ENCODE measurements around the gene FAM180B. TPM values are rescaled to one million over a fixed set of nuclear protein-coding genes. Genes with fewer than 3 reads are reported as not detected.
"Not testable (repeated sequence)": the region's sequence is repeated elsewhere in the genome, so short reads cannot be mapped to it uniquely, and the experiment has no call there.

FAM180B gene, protein sequence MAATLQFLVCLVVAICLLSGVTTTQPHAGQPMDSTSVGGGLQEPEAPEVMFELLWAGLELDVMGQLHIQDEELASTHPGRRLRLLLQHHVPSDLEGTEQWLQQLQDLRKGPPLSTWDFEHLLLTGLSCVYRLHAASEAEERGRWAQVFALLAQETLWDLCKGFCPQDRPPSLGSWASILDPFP
- not detected for total RNA-seq

- no peaks in the 10 kb centered on the region for H3K9me3 Mint-ChIP-seq
- peaks cover 44% of the 10 kb centered on the region for H3K36me3 Mint-ChIP-seq (ENCODE audit: low read depth)
- H3K27me3 Mint-ChIP-seq: no peaks in the 10 kb centered on the region
- H3K27ac Mint-ChIP-seq: no peak within 1 kb of the TSS
- no peak for ATAC-seq (replicated peaks)
- no peak within 1 kb of the TSS for H3K4me3 Mint-ChIP-seq
- H3K4me1 Mint-ChIP-seq: no peaks in the 10 kb centered on the region
Observed at GRCh38 chr11:47586098-47586855, at the start of gene FAM180B. TSS of gene FAM180B (plus strand) at chr11:47586678. CDS start at chr11:47586769, 91 bp downstream.

DNA sequence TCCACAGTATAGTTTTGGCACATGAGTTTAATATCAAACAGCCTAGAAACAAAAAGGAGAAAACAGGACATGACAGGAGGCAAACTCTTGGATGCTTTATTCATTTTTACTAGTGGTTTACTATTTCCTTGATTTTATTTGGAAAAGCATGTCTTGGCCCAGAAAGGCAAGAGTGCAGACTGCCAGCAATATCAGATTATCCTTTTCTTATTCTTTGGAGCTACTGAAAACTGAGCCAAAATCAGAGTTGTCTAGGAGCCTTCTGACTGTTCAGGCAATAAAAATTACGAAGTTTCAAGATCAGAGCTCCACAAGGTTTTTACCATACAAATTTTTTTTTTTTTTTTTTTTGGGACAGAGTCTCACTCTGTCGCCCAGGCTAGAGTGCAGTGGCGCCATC, 49.6 kb upstream of the FAM180B start:
- Mint-ChIP-seq H3K27me3 (no peaks in the 10 kb centered on the region), H3K27ac (no peak overlapping the region), H3K4me3 (no peak overlapping the region), H3K9me3 (no peaks in the 10 kb centered on the region), H3K4me1 (peaks cover 20% of the 10 kb centered on the region), H3K36me3 (ENCODE audit: low read depth) (peaks cover 55% of the 10 kb centered on the region)
- ATAC-seq (replicated peaks): no peak

- peak overlapping the region; percentile 71 for H3K4me3 Mint-ChIP-seq
- no peak for ATAC-seq (replicated peaks)
- peak overlapping the region; percentile 81 for H3K27ac Mint-ChIP-seq
- H3K4me1 Mint-ChIP-seq: peaks cover 22% of the 10 kb centered on the region
- H3K27me3 Mint-ChIP-seq: no peaks in the 10 kb centered on the region
- H3K36me3 Mint-ChIP-seq (ENCODE audit: low read depth): peaks cover 54% of the 10 kb centered on the region
- no peaks in the 10 kb centered on the region for H3K9me3 Mint-ChIP-seq
Observed at GRCh38 chr11:47538741-47539565, 47.5 kb upstream of the FAM180B start.

- ATAC-seq (replicated peaks): no peak
- peak overlapping the region; percentile 81 for H3K27ac Mint-ChIP-seq
- no peaks in the 10 kb centered on the region for H3K27me3 Mint-ChIP-seq
- H3K4me1 Mint-ChIP-seq: peaks cover 28% of the 10 kb centered on the region
- peak overlapping the region; percentile 71 for H3K4me3 Mint-ChIP-seq
- H3K36me3 Mint-ChIP-seq (ENCODE audit: low read depth): peaks cover 60% of the 10 kb centered on the region
- no peaks in the 10 kb centered on the region for H3K9me3 Mint-ChIP-seq
Observed at GRCh38 chr11:47539681-47540039, 46.8 kb upstream of the FAM180B start.

DNA sequence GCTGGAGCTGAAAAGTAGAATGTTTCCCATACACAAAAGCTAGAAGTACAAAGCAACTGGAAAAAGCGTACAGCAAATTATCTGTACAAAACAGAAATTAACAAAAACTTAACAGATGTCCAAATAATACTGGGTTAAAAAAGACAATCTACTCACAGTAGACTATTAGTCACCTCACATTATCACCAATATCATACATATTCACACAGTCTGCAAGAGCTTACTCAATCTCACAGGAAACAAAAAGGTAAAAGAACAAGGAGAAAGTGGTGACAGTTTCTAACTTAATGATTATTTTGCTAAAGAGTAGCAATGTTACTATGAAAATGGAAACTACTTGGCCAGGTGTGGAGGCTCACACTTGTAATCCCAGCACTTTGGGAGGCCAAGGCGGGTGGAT, 45.4 kb upstream of the FAM180B start:
- ATAC-seq (replicated peaks): peak; percentile 20
- peaks cover 51% of the 10 kb centered on the region for H3K36me3 Mint-ChIP-seq (ENCODE audit: low read depth)
- no peaks in the 10 kb centered on the region for H3K9me3 Mint-ChIP-seq
- H3K4me3 Mint-ChIP-seq: peak overlapping the region; percentile 71
- H3K4me1 Mint-ChIP-seq: peaks cover 28% of the 10 kb centered on the region
- peak overlapping the region; percentile 81 for H3K27ac Mint-ChIP-seq
- no peaks in the 10 kb centered on the region for H3K27me3 Mint-ChIP-seq

DNA sequence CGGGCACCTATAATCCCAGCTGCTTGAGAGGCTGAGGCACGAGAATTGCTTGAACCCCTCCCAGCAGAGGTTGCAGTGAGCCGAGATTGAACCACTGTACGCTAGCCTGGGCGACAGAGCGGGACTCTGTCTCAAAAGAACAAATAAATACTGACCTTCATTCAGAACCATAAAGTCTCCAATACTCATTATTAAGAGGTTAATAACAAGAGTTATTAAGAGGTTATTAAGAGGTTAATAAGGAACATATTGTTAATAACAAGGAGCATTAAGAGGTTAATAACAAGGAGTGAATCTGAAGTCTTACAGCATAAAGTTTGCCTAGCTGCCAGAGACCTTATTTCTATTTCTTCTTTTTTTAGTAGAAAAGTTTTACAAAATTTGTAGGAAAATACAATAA, 41.2 kb upstream of the FAM180B start:
- peaks cover 71% of the 10 kb centered on the region for H3K36me3 Mint-ChIP-seq (ENCODE audit: low read depth)
- H3K27me3 Mint-ChIP-seq: no peaks in the 10 kb centered on the region
- ATAC-seq (replicated peaks): no peak
- H3K4me3 Mint-ChIP-seq: no peak overlapping the region
- no peak overlapping the region for H3K27ac Mint-ChIP-seq
- peaks cover 27% of the 10 kb centered on the region for H3K4me1 Mint-ChIP-seq
- no peaks in the 10 kb centered on the region for H3K9me3 Mint-ChIP-seq

GRCh38 chr11:47546274-47546673, 40.2 kb upstream of the FAM180B start:
- H3K4me1 Mint-ChIP-seq: peaks cover 29% of the 10 kb centered on the region
- not testable (repeated sequence) for H3K27me3 Mint-ChIP-seq; H3K27ac Mint-ChIP-seq; ATAC-seq (replicated peaks); H3K9me3 Mint-ChIP-seq; H3K4me3 Mint-ChIP-seq
- H3K36me3 Mint-ChIP-seq (ENCODE audit: low read depth): peaks cover 73% of the 10 kb centered on the region

- Mint-ChIP-seq H3K36me3 (ENCODE audit: low read depth) (peaks cover 65% of the 10 kb centered on the region), H3K9me3 (no peaks in the 10 kb centered on the region)
- ATAC-seq (replicated peaks): no peak
Observed at GRCh38 chr11:47550288-47551047, 36.0 kb upstream of the FAM180B start.

GRCh38 chr11:47551086-47551485, 35.4 kb upstream of the FAM180B start:
- H3K4me1 Mint-ChIP-seq: peaks cover 30% of the 10 kb centered on the region

More at GRCh38 chr11:47550288-47551047, 36.0 kb upstream of the FAM180B start:
- Mint-ChIP-seq H3K4me3 (peak overlapping the region; percentile 99), H3K4me1 (peaks cover 30% of the 10 kb centered on the region), H3K27ac (peak overlapping the region; percentile 97), H3K27me3 (no peaks in the 10 kb centered on the region)

DNA sequence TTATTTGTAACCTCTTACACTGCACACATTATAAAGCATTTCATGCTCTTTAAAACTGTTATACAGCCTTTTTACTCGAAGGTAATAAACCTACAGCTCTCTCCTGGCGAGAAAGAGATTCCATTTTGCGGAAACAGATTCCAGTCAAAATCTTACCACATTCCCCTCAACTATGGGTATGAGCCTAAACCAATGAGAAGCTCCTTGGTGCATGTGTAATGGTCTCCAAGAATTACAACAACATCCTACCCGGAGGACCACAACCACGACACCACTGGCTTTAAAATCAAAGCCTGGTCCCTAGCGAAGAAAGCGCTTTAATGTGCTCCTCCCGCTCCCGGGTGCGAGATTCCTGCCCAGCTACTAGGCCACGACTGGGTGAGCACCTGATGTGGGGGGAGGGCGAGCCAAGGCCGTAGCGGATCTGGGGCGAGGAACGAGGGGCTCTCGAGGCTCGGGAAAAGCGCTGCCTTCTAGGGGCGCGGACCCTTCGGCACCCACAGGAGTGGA, 34.4 kb upstream of the FAM180B start:
- Mint-ChIP-seq H3K36me3 (ENCODE audit: low read depth) (peaks cover 51% of the 10 kb centered on the region), H3K4me3 (peak overlapping the region; percentile 99), H3K27ac (peak overlapping the region; percentile 97), H3K9me3 (no peaks in the 10 kb centered on the region), H3K27me3 (no peaks in the 10 kb centered on the region), H3K4me1 (peaks cover 27% of the 10 kb centered on the region)
- peak; percentile 17 for ATAC-seq (replicated peaks)

More at GRCh38 chr11:47551086-47551485, 35.4 kb upstream of the FAM180B start:
- no peaks in the 10 kb centered on the region for H3K27me3 Mint-ChIP-seq
- peaks cover 61% of the 10 kb centered on the region for H3K36me3 Mint-ChIP-seq (ENCODE audit: low read depth)
- ATAC-seq (replicated peaks): no peak
- no peaks in the 10 kb centered on the region for H3K9me3 Mint-ChIP-seq
- H3K27ac Mint-ChIP-seq: peak overlapping the region; percentile 97
- peak overlapping the region; percentile 99 for H3K4me3 Mint-ChIP-seq

DNA sequence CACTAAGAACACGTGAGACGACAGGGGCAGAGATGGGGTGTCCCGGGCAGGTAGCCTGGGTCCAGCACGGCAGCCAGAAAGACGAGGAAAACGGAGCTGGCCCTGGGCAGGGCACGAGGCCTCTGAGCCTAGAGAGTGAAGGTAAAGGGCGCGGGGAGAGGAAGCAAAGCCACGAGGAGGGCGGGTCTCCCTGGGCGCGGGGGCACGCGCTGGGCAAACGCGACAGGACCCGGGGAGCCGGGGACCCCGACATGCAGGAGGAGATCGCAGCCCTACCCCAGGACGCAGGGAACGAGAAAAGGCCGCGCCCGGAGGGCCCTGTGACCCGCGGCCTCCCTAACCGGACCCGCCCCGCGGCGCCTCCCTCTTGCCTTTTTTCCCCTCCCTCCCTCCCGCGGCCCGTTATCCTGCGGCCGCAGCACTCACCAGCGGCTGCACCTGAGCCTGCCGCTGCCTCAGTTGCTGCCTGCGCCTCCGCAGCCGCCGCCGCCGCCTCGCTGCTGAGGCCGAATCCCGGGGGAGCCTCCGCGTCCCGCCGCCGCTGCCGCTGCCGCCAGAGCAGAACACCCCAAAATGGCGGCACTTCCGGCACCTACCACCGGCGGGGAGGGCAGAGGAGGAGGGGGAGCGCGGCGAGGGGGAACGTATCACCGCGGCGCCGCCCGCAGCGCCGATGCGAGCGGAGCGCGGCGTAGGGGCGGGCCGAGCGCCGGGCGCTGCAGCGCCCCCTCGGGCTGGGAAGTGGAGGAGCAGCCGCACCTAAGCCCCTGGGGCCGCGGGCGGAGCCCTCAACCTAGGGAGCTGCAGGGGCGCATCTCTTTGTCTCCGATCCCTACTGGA, 33.7 kb upstream of the FAM180B start, which contains the start of gene CELF1:
CELF1 (minus strand) TSS at position 567 of the 840 bp plus-strand sequence. CDS start 53,609 bp downstream, outside the sequence.
- H3K27ac Mint-ChIP-seq: peak within 1 kb of the TSS; percentile 97
- no peaks in the 10 kb centered on the region for H3K27me3 Mint-ChIP-seq
- peaks cover 44% of the 10 kb centered on the region for H3K36me3 Mint-ChIP-seq (ENCODE audit: low read depth)
- peak; percentile 96 for ATAC-seq (replicated peaks)
- H3K4me3 Mint-ChIP-seq: peak within 1 kb of the TSS; percentile 99
- H3K9me3 Mint-ChIP-seq: no peaks in the 10 kb centered on the region
- peaks cover 24% of the 10 kb centered on the region for H3K4me1 Mint-ChIP-seq

GRCh38 chr11:47553406-47553743, 33.1 kb upstream of the FAM180B start:
- Mint-ChIP-seq H3K27me3 (no peaks in the 10 kb centered on the region), H3K27ac (peak overlapping the region; percentile 78), H3K36me3 (ENCODE audit: low read depth) (peaks cover 38% of the 10 kb centered on the region), H3K4me1 (peaks cover 24% of the 10 kb centered on the region), H3K4me3 (peak overlapping the region; percentile 99), H3K9me3 (no peaks in the 10 kb centered on the region)
- ATAC-seq (replicated peaks): peak; percentile 27

DNA sequence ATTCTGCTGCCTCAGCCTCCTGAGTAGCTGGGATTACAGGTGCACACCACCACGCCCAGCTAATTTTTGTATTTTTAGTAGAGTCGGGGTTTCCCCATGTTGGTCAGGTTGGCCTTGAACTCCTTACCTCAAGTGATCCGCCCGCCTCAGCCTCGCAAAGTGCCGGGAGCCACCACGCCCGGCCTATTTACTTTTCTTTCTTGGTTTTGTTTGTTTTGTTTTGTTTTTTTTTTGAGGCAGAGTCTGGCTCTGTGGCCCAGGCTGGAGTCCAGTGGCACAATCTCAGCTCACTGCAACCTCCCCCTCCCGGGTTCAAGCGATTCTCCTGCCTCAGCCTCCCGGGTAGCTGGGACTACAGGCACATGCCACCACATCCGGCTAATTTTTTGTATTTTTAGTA, 29.5 kb upstream of the FAM180B start:
- not testable (repeated sequence) for ATAC-seq (replicated peaks); H3K4me1 Mint-ChIP-seq; H3K4me3 Mint-ChIP-seq; H3K9me3 Mint-ChIP-seq; H3K27ac Mint-ChIP-seq; H3K36me3 Mint-ChIP-seq (ENCODE audit: low read depth); H3K27me3 Mint-ChIP-seq
